ENCODE results near the gene FKBP7.
"Not testable (repeated sequence)": the region's sequence is repeated elsewhere in the genome, so short reads cannot be mapped to it uniquely, and the experiment has no call there.

FKBP7 gene

DNA sequence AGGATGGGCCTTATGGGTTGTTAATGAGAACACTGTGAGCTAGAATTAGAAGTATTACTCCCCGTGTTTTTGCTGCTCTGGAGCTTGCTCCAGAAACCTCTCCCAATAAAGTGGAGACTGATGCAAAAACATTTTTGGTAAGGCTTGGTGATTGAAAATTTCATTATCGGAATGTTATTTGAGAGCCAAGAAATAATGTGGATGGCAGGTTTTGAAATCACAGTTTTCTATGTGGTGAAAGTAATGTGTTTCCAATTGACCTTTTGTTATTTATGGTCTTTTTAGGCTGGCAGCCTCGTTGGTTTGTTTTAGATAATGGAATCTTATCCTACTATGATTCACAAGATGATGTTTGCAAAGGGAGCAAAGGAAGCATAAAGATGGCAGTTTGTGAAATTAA, 7.0 kb upstream of the FKBP7 start:
- DNase-seq (ENCODE audit: low read depth): no peak

DNA sequence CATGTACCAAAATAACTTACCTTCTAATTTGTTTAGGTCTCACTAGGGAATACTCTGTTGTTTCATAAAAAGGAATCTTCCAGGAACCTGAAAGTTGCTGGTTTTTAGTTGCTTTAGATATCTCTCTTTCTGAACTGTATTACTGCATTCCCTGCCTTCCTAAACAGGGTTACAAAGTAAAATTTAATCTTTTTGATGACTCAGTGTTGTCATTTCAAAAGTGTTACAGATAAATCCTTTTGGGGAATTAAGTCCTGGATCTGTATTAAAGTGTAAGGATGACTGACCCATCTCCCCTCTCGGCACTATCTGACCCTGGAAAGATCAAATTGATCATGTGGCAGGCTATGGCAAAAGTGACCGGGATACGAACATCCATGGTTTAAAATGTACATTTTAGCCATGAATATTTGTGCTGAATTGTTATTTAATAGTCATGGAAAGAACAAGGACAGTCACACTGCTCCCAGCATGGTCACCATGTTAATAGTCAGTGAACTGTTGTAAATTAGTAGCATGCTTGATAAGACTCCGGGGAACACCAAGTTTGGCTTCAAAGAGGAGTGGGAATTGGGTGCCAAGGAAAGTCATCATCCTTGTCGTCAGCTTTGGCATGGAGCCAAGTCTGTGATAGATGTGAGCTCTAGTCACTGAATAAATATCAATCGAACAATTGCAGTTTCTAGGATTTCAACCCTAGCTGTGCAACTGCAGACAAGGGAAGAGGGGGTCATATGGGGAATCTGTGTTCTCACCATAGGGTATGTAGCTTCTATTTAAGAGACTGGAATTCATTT, 6.0 kb upstream of the FKBP7 start:
- DNase-seq (ENCODE audit: low read depth): no peak

GRCh38 chr2:178482437-178482836, 4.0 kb upstream of the FKBP7 start:
- DNase-seq (ENCODE audit: low read depth): no peak

DNA sequence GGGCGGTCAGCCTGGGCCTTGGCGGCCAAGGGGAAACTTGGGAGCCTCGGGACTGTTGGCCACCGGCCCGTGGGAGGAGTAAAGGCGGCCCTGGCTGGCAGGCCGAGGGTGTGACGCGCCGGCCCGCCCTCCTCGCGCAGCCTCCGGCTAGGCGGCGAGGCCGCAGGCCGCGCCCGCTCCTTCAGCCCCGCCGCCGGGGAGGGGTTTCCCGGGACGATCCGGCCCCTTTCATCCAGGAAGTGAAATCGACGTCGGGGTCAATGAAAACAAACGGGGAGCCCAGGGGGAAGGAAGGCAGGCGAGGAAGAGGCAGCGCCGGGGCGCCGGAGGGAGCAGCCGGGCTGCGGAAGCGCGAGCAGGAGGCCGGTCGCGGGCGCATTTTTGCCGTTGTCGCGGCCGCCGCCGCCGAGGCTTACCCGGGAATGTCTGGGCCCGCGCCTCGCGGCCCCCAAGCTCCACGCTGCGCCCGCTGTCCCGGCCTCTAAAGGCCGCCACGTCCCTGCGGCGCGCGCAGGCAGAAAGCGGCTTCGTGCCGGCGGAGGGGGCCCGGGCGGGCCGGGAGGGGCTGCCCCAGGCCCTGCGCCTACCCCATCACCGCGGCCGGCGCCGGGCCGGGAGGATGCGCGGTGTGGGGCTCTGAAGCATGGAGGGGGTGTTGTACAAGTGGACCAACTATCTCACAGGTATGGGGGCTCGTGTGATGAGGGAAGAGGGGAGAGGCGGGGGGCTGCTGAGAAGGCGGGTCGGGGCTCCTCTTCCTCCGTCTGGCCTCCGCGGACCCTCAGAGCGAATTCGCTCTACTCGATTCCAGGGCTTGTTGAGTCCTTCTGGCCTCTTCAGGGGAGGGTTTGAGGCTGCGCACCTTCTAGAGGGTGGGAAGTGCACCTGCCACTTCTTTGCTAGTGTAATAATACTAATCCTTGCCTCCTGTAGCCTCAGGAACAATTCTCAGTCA, 2.1 kb upstream of the FKBP7 start, which contains the start of gene PLEKHA3:
TSS of gene PLEKHA3 (plus strand) at position 231 of the 955 bp plus-strand sequence. CDS start at position 644, 413 bp downstream.
- peak; percentile 76 for DNase-seq (ENCODE audit: low read depth)

- DNase-seq (ENCODE audit: low read depth): no peak
These were observed 1.4 kb upstream of the FKBP7 start for GRCh38 chr2:178479758-178480226.

DNA sequence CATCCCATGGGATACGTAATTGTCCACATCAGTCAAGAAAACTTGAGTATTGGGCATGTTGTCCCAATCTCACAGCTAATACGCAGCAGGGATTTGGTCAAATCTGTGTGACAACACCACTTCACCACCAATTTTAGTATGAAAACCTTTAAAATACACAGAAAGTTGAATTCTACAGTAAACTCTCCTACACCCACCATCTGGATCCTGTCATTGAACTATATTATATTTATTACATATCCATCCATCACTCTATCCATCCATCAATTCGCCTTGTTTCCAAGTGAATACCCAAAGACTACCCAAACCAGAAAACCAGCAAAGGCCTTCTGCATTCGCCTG, 846 bp upstream of the FKBP7 start:
- no peak for DNase-seq (ENCODE audit: low read depth)

DNA sequence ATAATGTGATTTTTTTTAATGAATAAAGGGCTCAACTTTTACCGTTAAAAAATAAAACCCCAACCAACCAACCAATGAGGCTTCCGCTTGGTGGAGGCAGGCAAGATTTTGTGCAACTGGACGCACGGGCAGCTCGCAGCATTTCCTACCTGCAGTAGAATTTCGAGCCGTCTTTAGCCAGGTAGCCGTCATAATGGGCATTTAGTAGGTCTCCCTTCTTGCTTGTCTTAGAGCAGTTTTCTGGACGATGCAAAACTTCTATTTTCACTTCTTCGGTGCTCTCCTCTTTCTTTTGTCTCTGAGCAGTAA, 316 bp downstream of the FKBP7 start:
- DNase-seq (ENCODE audit: low read depth): no peak

GRCh38 chr2:178477443-178478129, 814 bp downstream of the FKBP7 start:
- DNase-seq (ENCODE audit: low read depth): no peak

DNA sequence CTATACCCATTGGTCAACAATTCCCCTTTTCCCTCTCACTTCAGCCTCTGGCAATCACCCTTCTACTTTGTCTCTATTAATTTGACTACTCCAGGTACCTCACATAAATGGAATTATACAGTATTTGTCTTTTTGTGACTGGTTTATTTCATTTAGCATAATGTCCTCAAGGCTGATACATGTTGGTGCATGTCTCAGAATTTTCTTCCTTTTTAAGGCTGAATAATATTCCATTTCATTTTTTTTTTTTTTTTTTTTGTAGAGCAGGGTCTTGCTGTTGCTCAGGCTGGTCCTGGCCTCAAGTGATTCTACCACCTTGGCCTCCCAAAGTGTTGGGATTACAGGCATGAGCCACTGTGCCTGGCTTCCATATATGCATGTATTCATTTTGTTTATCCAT, 1.9 kb downstream of the FKBP7 start:
- no peak for DNase-seq (ENCODE audit: low read depth)

GRCh38 chr2:178474560-178474959, 3.8 kb downstream of the FKBP7 start:
- DNase-seq (ENCODE audit: low read depth): no peak

GRCh38 chr2:178473931-178474330, 4.5 kb downstream of the FKBP7 start:
- no peak for DNase-seq (ENCODE audit: low read depth)

DNA sequence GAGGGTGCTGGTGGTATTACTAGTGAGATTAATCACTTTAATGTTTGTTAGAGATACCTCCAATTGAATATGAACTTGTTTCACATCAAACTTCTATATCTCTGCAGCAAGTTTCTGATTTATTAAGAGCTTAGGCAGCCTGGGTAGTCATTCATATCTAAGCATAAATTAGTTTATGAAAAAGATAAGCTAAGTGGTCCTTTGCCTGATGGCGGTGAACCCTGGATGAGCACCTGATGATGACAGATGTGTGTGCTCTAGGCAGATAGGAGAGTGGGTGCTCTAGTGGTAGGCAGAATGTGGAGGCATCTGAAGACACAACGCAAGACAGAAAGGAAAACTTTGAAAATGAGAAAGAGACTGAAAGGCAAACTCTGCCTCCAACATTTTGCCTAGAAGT, 5.0 kb downstream of the FKBP7 start:
- no peak for DNase-seq (ENCODE audit: low read depth)

DNA sequence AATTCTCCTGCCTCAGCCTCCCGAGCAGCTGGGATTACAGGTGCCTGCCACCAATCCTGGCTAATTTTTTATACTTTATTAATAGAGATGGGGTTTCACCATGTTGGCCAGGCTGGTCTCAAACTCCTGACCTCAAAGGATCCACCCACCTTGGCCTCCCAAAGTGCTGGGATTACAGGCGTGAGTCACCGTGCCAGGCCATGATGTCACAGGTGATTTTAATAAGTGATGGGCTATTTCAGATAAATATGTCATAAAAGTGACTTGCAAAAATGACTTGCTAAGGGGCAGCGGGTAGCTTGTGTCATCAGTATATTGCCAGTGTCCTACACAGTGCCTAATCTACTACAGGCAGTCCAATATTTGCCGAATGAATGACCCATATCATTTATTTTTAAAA, 7.1 kb downstream of the FKBP7 start:
- DNase-seq (ENCODE audit: low read depth): not testable (repeated sequence)

DNA sequence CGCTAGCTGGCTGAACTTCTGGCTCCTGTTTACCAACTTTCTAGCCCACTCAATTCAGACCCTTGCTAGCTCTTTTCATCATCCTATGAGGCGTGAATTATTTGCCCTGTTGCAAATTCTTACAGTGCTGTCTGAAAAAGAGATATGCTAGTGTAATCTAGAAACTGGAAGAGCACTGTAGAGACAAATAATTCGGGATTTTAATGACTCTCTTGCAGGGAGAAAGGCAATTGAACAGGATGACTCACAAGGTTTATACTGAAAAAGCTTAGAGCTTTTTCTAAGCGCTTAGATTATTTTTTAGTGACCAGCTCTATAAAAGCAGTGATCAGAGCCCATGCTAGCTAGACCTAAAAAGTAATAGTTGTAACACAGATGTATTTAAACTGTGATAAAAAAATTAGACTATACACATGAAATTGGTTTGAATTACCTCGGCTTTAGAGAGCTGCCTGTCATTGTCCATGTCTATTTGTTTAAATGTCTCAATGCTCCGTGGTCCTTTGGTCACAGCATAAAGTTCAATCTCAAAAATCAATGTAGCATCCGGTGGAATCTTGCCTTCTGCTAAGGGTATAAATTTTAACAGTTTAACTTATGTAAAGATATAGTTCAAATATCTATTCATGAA, 9.1 kb downstream of the FKBP7 start:
- DNase-seq (ENCODE audit: low read depth): no peak

- DNase-seq (ENCODE audit: low read depth): no peak
These were observed 21.0 kb downstream of the FKBP7 start for GRCh38 chr2:178457390-178457886.

GRCh38 chr2:178455947-178456346, 22.5 kb downstream of the FKBP7 start:
- no peak for DNase-seq (ENCODE audit: low read depth)

DNA sequence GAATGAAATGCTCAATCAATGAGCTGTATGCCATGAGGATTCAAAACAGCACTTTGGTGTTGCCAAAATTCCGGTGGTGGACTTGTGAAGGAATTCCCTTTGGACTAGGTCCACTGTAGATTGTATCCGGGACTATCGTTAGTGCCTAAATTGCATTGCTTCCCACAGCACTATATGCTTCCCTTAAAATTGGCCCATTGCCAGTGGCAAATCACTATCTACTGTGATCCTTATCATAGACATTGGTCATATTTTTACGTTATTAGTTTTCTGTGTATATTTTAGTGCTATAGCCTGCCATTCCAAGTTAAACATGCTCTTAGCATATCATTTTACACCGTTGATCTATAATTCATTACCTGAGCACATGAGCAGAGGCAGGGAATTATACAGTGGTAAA, 25.5 kb downstream of the FKBP7 start:
- no peak for DNase-seq (ENCODE audit: low read depth)

GRCh38 chr2:178452334-178452733, 26.1 kb downstream of the FKBP7 start:
- no peak for DNase-seq (ENCODE audit: low read depth)

DNA sequence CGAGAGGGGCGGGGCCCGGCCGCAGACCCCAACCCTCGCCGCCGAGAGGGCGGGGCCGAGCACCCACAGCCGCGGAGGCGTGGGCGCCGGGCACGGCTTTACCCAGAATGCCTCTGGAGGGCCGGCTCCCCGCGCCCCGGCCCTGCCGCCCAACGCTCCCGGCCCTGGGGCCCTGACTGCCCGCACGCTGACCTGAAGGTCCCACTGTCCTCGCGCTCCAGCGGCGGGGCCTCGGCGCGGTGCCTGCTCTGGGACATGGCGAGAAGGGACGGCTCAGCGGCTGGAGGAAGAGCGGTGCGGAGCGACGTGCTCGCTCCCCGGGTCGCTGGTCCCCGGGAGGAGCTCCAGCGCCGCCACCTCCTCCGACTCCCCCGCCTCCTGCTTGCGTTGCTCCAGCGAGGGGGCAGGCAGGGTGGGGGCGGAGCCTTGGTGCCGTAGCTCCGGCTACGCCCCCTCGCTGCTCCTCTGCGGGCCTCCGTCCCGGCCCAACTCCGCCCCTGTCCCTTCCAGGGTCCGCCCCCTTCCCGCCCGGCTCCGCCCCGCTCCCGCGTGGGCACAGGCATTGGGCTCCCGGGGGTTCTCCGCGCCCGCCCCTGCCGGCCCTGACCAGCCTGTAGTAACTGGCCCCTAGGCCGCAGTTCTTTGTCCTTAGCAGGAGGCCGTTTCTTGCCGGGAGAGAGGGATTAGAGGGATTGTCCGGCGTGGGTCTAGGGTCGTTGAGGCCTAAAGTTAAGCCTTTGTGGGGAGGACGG, 27.4 kb downstream of the FKBP7 start, which contains the start of the genes PJVK and PRKRA:
TSS of gene PJVK (plus strand) at position 605 of the 752 bp plus-strand sequence. CDS start 2,032 bp downstream, outside the sequence.
TSS of gene PRKRA (minus strand) at position 402 of the 752 bp plus-strand sequence. CDS start at position 257, 145 bp downstream.
- peak; percentile 75 for DNase-seq (ENCODE audit: low read depth)

DNA sequence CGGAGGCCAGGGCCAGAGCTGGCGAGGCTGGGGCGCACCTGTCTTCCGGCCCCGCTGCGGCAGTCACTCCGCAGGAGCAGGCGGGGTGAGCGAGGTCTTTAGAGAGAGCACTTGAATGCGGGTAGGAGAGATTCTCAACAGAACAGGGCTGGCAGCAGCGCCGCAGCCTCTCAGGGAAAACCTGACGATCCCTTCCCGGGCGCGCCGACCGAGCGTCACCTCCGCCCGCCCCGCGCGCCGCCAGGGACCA, 28.0 kb downstream of the FKBP7 start:
- DNase-seq (ENCODE audit: low read depth): no peak

Data from GM04503 (cell line).